ENCODE data around the gene BHLHE23. TPM values are rescaled to one million over a fixed set of nuclear protein-coding genes. Genes with fewer than 3 reads are reported as not detected.

Gene BHLHE23
- total RNA-seq, 1 experiment from 2014 or later: not detected

- TF ChIP-seq CTCF (IDR thresholded peaks at IDR 0.05 in 2 of 3, conservative IDR thresholded peaks at IDR 0.05 in 1 of 3; ENCODE audit: borderline replicate concordance in 1 of 3, insufficient read depth in 1 of 3, low read depth in 2 of 3, low read length in 2 of 3) (no peak), ATF3 (IDR thresholded peaks at IDR 0.05) (no peak)
Measured at GRCh38 chr20:63022501-63022900, 15.7 kb upstream of the BHLHE23 start (continued).

- H3K79me2 ChIP-seq (ENCODE audit: insufficient read depth, low read length): no peaks in the 10 kb centered on the region
- intact Hi-C loops (cut with micrococcal nuclease): no loop called here
- no peak overlapping the region for H3K9ac ChIP-seq (ENCODE audit: low read length)
- ChIA-PET CTCF (no interaction called here), RAD21 (ENCODE audit: low non-redundant PET in 1 of 2, low total read pairs in 2 of 2, uncharacterized antibody in 2 of 2, unreplicated experiment in 2 of 2) (no interaction called here), POLR2A (no interaction called here)
- no peak overlapping the region for H3K27ac ChIP-seq (ENCODE audit: low read depth, low read length)
- no peaks in the 10 kb centered on the region for H3K9me3 ChIP-seq (ENCODE audit: control insufficient read depth in 1 of 2, insufficient read depth in 1 of 2, low read depth in 1 of 2, low read length in 2 of 2)
- no peaks in the 10 kb centered on the region for H3K9me2 ChIP-seq (ENCODE audit: insufficient read depth)
- no peak overlapping the region for H3K4me3 ChIP-seq (replicated peaks in 1 of 2; ENCODE audit: low read depth in 1 of 2, low read length in 2 of 2)
- H3K36me3 ChIP-seq (ENCODE audit: control insufficient read depth in 1 of 2, insufficient read depth in 2 of 2, low read length in 2 of 2): no peaks in the 10 kb centered on the region
- H4K20me1 ChIP-seq (ENCODE audit: insufficient read depth): no peaks in the 10 kb centered on the region
- no peak overlapping the region for H3K4me2 ChIP-seq (ENCODE audit: low read length)
- H3K27me3 ChIP-seq (ENCODE audit: insufficient read depth, low read length): peaks cover 12% of the 10 kb centered on the region; the same call in 1 of the 2 replicates
- H2AFZ ChIP-seq (ENCODE audit: low read depth, low read length, poor library complexity, severe bottlenecking): no peak overlapping the region
- TF ChIP-seq POLR2AphosphoS5 (IDR thresholded peaks at IDR 0.05; ENCODE audit: low read depth, low read length): no peak
- TF ChIP-seq FOSL1 (IDR thresholded peaks at IDR 0.05; ENCODE audit: low read depth): no peak
- no peak for TF ChIP-seq EZH2phosphoT487 (IDR thresholded peaks at IDR 0.05; ENCODE audit: borderline replicate concordance)
- no peak for TF ChIP-seq REST (IDR thresholded peaks at IDR 0.05; ENCODE audit: low read depth)
- no peak for TF ChIP-seq EZH2 (IDR thresholded peaks at IDR 0.05)
- no peak for TF ChIP-seq CTCF (IDR thresholded peaks at IDR 0.05 in 2 of 3, conservative IDR thresholded peaks at IDR 0.05 in 1 of 3; ENCODE audit: borderline replicate concordance in 1 of 3, insufficient read depth in 1 of 3, low read depth in 2 of 3, low read length in 2 of 3)
- TF ChIP-seq CBX3 (IDR thresholded peaks at IDR 0.05; ENCODE audit: low read depth): no peak
- TF ChIP-seq ZBTB33 (IDR thresholded peaks at IDR 0.05; ENCODE audit: extremely low read depth, insufficient replicate concordance, low read length): no peak
- no TSS peak for BruUV-seq (replicated peaks)
- ATAC-seq: no peak
- no peaks in the 10 kb centered on the region for H3K4me1 ChIP-seq (ENCODE audit: control insufficient read depth in 1 of 2, insufficient read depth in 2 of 2, low read length in 2 of 2)
- no peak for DNase-seq (ENCODE audit: low read depth, low spot score)
Measured at GRCh38 chr20:63021356-63022321, 14.9 kb upstream of the BHLHE23 start.

All from HCT116 (cell line).